ENCODE measurements around the gene ZNF469. TPM values are rescaled to one million over a fixed set of nuclear protein-coding genes. Genes with fewer than 3 reads are reported as not detected.
A peak's percentile ranks its signal among the peaks of the same experiment; 100 is the strongest.

Gene ZNF469
- total RNA-seq, 4 donors from 2014 or later = 0.18 to 1.7 (median 0.64) TPM

- Histone ChIP-seq H3K9me3 (no peaks in the 10 kb centered on the region), H3K27ac (peak overlapping the region in 1 of 4 donors; percentile 82), H3K4me1 (peaks cover 0 to 27% (median 10%) of the 10 kb centered on the region in 4 donors), H3K36me3 (no peaks in the 10 kb centered on the region), H3K27me3 (no peaks in the 10 kb centered on the region), H3K4me3 (no peak overlapping the region)
- no peak for TF ChIP-seq POLR2A (IDR thresholded peaks at IDR 0.05)
- TF ChIP-seq, protein P1, sequence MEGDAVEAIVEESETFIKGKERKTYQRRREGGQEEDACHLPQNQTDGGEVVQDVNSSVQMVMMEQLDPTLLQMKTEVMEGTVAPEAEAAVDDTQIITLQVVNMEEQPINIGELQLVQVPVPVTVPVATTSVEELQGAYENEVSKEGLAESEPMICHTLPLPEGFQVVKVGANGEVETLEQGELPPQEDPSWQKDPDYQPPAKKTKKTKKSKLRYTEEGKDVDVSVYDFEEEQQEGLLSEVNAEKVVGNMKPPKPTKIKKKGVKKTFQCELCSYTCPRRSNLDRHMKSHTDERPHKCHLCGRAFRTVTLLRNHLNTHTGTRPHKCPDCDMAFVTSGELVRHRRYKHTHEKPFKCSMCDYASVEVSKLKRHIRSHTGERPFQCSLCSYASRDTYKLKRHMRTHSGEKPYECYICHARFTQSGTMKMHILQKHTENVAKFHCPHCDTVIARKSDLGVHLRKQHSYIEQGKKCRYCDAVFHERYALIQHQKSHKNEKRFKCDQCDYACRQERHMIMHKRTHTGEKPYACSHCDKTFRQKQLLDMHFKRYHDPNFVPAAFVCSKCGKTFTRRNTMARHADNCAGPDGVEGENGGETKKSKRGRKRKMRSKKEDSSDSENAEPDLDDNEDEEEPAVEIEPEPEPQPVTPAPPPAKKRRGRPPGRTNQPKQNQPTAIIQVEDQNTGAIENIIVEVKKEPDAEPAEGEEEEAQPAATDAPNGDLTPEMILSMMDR (IDR thresholded peaks at IDR 0.05) = no peak
- no peak for DNase-seq
These were observed 48.9 kb downstream of the ZNF469 start for GRCh38 chr16:88431651-88432050.

DNA sequence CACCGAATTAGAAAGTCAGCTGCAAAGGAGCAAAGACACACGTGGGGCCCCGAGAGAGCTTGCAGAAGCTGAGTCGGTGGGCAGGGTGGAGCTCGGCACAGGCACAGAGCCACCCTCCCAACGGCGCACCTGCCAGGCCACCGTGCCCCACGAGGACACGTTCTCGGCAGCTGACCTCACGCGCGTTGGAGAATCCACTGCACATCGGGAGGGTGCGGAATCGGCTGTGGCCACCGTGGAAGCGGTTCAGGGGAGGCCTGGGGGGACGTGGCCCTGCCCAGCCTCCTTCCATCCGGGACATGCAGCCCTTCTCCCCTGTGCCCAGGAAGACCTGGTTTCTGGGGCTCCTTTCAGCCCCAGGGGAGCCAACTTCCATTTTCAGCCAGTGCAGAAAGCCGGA lies 49.4 kb downstream of the ZNF469 start:
- TF ChIP-seq, protein P1 (IDR thresholded peaks at IDR 0.05) = no peak
- TF ChIP-seq POLR2A (IDR thresholded peaks at IDR 0.05) = no peak
- H3K4me1 ChIP-seq = peaks cover 0 to 29% (median 11%) of the 10 kb centered on the region in 4 donors
- no peaks in the 10 kb centered on the region for H3K36me3 ChIP-seq
- no peaks in the 10 kb centered on the region for H3K27me3 ChIP-seq
- no peak overlapping the region for H3K27ac ChIP-seq
- H3K4me3 ChIP-seq = no peak overlapping the region
- H3K9me3 ChIP-seq = no peaks in the 10 kb centered on the region
- DNase-seq = no peak

Other genes starting within 250 kb of the ZNF469 start
- 1 to 10 TPM; 3.0 to 7.9 (median 4.9) TPM for gene ZFPM1, start 70.3 kb downstream of the ZNF469 start, total RNA-seq
- gene ZC3H18, start 187.4 kb downstream of the ZNF469 start, total RNA-seq = 10 to 100 TPM; 22.8 to 47.0 (median 32.9) TPM

Measured in Peyer's patch (tissue), 4 donors.